HepG2 (cell line): Measurements from ENCODE around the gene PTPRCAP. TPM values are rescaled to one million over a fixed set of nuclear protein-coding genes. Genes with fewer than 3 reads are reported as not detected.

Source experiments
- FLYWCH1 ChIP-seq: sonication (generic); formaldehyde crosslinking; IDR thresholded peaks from 2 replicates; pipeline ENCODE4 v1.8.1; 2023; ENCODE audit warnings: mild to moderate bottlenecking, missing genetic modification reagents
- KAT8 ChIP-seq: IDR thresholded peaks from 2 replicates; pipeline ENCODE4 v1.6.1; 2016; ENCODE audit warnings: missing genetic modification reagents, missing compliant biosample characterization
- MAZ ChIP-seq, 2 experiments: sonication (generic) in 1 of 2; formaldehyde crosslinking in 1 of 2; IDR thresholded peaks; 2 replicates each; pipeline versions ENCODE4 v1.5.0 to v1.6.1; 2012 to 2020; ENCODE audit warnings: low read depth in 2 of 2, mild to moderate bottlenecking in 2 of 2, borderline replicate concordance in 1 of 2, improper control_type of control experiment in 1 of 2, low read length in 1 of 2, missing genetic modification reagents in 1 of 2, moderate library complexity in 1 of 2
- MYPOP ChIP-seq: sonication (generic); formaldehyde crosslinking; IDR thresholded peaks from 2 replicates; pipeline ENCODE4 v1.8.1; 2023; ENCODE audit warnings: mild to moderate bottlenecking, moderate library complexity, missing genetic modification reagents
- ZBTB40 ChIP-seq, 2 experiments: fragments of 450-650 bp in 1 of 2; sonication (generic) in 1 of 2; formaldehyde crosslinking in 1 of 2; IDR thresholded peaks; 2 replicates each; pipeline versions ENCODE4 v1.6.1 to v1.8.0; 2016 to 2022; ENCODE audit warnings: antibody characterized with exemption in 1 of 2, mild to moderate bottlenecking in 1 of 2, missing genetic modification reagents in 1 of 2
- ZBTB43 ChIP-seq: sonication (generic); formaldehyde crosslinking; conservative IDR thresholded peaks from 2 replicates; pipeline ENCODE4 v1.4.0; 2020; ENCODE audit warnings: missing genetic modification reagents
- ZNF142 ChIP-seq: sonication (generic); formaldehyde crosslinking; IDR thresholded peaks from 2 replicates; pipeline ENCODE4 v1.4.0; 2020; ENCODE audit warnings: missing genetic modification reagents
- ZNF747 ChIP-seq: sonication (generic); formaldehyde crosslinking; IDR thresholded peaks from 2 replicates; pipeline ENCODE4 v1.8.1; 2023; ENCODE audit warnings: missing genetic modification reagents, mild to moderate bottlenecking, borderline replicate concordance
- polyA plus RNA-seq, 8 experiments: library from polyadenylated mRNA; depleted of rRNA in 3 of 8; stranded (reverse) in 7 of 8; unstranded in 1 of 8; fragments of >200 nt; fragmentation: Illumina TruSeq in 4 of 8; extraction: Trizol in 4 of 8; gene quantifications; 2 replicates each; pipeline versions ENCODE4 v1.2.1 to v1.2.3, GENCODE V29; 2011 to 2016; ENCODE audit warnings: low read depth in 4 of 8, missing spikeins in 1 of 8, mixed read lengths in 1 of 8; ENCODE audit not compliant: insufficient read depth in 1 of 8
- total RNA-seq, 5 experiments: library from RNA; depleted of rRNA; stranded (reverse); fragments of >200 nt; fragmentation: Illumina TruSeq; extraction: Trizol; gene quantifications; 2 replicates each; pipeline ENCODE4 v1.2.3, GENCODE V29; 2016; ENCODE audit warnings: low read depth in 1 of 5

The PTPRCAP gene
- total and polyA plus RNA-seq, 2 of the 13 experiments (the other 11 are each of a cell fraction or from before 2014, with no cell fraction given) = 0.60 to 0.70 TPM

GRCh38 chr11:67420646-67421429, 16.6 kb downstream of the PTPRCAP start (continued):
- no peak for TF ChIP-seq ZBTB40 (IDR thresholded peaks at IDR 0.05)
- no peak for TF ChIP-seq ZBTB40 (CRISPR knock-in tag; IDR thresholded peaks at IDR 0.05)
- no peak for TF ChIP-seq ZNF142 (CRISPR knock-in tag)
- TF ChIP-seq FLYWCH1 = 0 out of 2 replicates have a peak, but pooled peaks have one; percentile 19
- TF ChIP-seq KAT8 (CRISPR knock-in tag) = 0 out of 2 replicates have a peak, but pooled peaks have one; percentile 17
- TF ChIP-seq MYPOP (CRISPR knock-in tag) = peak; percentile 54; the same call in 1 of the 2 replicates
- no peak for TF ChIP-seq ZNF747 (CRISPR knock-in tag)
- TF ChIP-seq MAZ (IDR thresholded peaks at IDR 0.05; ENCODE audit: borderline replicate concordance, low read depth, low read length) = no peak
- TF ChIP-seq MAZ (CRISPR knock-in tag; IDR thresholded peaks at IDR 0.05; ENCODE audit: low read depth) = peak; percentile 85
- peak; percentile 64; the same call in 1 of the 2 replicates for TF ChIP-seq ZBTB43 (CRISPR knock-in tag)
